NCI-H345 (cell line): ENCODE data around the gene COP1.
"Not testable (repeated sequence)": the region's sequence is repeated elsewhere in the genome, so short reads cannot be mapped to it uniquely, and the experiment has no call there.

Experiments used
- DNase-seq: peaks from one replicate; lab custom pipeline; 2025; lab: John Stamatoyannopoulos, UW

The COP1 gene

DNA sequence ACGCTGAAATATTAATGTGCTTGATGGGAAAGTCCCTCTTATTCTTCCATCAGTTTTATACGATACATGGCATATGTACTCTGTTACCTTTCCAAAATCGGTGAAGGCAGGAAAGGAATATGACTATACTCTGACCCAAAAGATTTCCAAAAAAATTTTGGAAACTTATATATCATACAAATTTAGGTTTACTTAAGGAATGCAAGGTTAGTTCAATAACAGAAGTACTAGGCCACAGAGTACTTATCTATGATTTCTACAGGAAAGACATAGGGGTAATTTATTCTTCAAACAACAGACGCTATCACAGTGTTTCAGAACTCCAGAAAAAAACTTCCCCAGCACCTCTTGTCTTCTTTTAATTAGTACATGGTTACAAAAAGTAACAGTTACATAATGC is 84.8 kb downstream of the COP1 start:
- DNase-seq = no peak

DNA sequence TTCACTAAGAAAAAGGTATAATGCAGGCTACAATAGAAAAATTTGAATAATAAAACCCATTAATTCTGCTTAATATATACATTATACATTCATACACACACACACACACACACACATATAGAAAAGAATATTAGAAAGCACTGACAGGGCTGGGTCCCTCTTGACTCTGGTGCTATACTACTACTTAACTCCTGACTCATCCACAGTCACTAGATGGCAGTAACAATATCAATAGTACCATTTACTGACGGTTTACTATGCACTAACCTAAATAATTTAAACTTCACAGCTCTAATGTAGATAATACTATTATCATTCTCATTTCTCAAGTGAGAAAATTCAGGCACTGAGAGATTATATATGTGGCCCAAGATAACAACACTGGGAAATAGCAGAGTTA is 87.5 kb downstream of the COP1 start:
- DNase-seq = no peak

DNA sequence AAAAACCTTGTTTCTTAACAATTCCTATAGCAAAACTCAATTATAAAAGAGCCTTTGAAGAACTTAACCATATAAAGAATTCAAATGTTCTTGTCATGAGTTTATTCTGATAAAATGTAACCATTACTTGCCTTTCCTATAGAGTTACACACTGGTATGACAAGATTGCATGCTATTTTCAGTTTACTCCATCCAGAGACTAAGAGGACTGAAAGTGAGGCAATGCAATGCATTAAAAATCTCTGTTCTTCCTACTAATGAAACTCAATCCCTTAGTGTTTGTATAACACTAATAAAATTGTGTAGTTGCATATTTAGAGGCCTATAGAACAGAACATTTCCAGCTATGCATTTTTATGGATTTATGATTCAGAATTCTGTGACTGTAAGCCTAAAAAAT is 88.1 kb downstream of the COP1 start:
- no peak for DNase-seq

DNA sequence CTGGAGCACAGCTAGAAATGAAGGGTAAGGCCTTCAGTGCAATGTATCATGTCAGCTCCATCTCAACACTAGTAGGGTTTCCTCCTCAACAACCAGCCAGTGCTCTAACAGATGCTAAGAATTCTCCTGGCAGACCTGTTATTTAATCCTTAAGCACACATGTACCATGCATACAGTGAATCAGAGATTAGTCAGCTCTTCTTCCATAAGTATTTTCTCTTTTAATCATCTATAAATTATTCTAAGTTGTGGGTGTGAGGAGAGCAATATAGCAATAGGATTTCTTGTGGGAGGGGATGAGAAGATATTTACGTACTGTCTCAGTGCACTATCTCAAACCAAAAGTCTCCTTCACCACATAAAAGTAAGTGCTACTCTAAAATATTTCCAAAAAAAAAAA is 95.3 kb downstream of the COP1 start:
- DNase-seq = no peak

DNA sequence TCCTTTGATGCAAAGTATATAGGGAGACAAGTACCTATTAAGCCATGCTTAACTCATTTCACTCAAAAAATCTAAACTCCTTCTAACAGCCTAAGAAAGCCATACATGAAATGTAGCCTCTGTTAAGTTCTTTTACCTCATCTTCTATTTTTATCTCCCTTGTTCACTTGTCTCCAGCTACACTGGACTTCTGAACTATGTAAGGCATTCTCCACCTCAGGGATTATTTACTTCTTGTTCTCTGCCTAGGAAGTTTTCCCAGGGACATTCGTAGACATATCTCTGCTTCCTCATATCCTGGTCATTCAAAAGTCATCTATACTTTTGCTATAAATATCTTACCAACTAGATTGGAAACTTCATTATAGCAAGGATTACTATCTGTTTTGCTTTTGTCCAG is 96.9 kb downstream of the COP1 start:
- no peak for DNase-seq

DNA sequence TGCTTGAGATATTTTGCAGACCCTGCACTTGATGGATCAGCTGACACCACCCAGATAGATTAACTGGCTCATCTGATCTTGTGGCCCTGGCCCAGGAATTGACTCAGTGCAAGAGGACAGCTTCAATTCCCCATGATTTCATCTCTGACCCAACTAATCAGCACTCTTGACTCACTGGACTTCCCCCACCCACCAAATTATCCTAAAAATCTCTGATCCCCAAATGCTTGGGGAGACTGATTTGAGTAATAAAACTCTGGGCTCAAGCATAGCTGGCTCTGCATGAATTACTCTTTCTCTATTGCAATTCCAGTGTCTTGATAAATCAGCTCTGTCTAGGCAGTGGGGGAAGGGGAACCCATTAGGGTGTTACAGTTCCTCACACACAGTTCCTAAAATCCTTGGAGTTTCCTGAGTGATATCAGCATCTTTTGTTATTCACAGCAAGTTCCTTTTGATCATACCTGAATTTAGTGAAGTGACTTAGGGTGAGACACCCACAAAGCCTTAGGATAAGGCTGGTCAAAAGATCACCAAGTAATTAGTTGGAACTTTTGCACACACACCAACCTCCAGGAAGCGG is 104.2 kb downstream of the COP1 start:
- DNase-seq = no peak

DNA sequence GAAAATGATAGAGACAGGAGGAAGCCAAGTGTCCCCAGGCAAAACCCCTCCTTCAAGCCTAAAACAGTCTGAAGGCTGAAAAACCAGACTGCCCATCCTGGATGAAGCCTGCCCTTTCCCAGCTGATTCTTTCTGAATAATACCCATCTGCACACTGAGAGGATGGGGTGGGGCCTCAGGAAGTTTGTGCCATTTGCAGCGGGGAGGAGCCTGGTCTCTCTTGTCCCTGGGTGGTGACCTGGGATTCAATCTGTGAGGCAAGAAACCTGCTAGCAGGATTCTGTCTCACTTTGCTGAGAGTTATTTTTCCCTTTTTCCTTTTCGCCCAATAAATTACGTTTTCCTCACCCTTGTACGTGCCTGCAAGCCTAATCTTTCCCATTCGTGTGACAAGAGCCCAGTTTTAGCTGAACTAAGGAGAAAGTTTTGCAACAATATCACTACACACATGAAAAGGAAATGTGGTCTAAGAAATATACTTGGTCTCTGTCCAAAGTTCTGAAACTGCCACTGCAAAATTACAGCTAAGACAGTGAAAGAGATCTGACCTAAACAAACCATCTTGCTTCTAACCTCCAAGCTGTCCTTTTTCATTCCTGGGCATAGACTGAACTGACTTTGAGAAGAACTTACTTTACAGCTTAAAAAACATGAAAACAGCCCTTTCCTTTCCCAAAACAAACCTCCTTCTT is 105.0 kb downstream of the COP1 start:
- DNase-seq = no peak

DNA sequence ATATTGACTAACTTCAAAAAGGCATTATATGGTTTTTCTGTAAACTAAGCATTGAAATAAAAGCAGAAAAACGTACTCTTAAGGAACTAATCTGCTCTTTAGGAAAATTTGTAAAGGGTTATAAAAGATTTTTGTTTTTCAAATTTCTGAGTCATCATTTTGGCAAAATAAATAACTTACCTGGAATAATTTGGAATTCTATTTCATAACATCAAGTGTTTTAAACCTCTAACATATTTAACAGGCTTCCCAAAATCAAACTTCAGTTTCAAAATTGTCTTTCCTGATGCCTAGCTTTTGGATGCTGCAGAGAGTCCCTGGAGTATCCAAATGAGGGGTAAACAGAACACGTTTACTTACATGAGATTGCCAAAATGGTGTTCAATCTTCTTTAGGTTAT is 108.5 kb downstream of the COP1 start:
- no peak for DNase-seq

DNA sequence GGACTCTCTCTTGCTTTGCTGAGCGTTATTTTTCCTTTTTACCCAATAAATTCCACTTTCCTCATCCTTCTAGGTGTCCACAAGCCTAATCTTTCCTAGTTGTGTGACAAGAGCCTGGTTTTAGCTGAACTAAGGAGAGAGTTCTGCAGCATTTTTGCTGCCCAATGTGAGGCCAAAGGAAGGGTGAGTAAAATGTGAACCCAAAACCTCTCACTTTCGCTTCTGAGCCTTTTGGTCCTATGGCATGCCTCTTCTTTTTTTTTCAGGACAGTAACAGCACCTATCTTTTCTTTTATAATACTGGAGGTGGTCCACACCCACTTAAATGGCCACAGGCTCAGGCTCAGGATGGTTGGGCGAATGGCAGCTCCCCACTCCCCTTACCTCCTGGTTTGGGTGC is 111.1 kb downstream of the COP1 start:
- DNase-seq = no peak

DNA sequence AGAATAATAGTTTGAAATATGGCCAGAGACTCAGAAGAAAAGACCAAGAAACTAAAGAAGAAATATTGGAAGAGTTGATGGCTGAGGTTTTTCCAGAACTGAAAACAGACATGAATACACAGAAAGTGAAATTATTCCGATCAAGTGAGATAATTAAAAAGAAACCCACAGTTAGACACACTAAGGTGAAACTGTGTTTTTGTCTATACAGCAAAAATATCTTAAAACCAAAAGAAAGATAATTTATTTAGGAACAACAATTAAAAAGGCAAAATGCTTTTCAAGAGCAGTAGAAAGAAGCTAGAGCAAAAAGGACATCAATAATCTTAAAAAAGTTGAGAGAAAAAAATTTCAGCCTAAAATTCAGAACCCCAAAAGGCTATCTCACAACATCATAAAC is 116.3 kb downstream of the COP1 start:
- DNase-seq = no peak

DNA sequence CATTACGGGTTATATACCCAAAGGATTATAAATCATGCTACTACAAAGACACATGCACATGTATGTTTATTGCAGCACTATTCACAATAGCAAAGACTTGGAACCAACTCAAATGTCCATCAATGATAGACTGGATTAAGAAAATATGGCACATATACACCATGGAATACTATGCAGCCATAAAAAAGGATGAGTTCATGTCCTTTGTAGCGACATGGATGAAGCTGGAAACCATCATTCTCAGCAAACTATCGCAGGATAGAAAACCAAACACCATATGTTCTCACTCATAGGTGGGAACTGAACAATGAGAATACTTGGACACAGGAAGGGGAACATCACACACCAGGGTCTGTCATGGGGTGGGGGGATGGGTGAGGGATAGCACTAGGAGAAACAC is 119.3 kb downstream of the COP1 start:
- DNase-seq = not testable (repeated sequence)

DNA sequence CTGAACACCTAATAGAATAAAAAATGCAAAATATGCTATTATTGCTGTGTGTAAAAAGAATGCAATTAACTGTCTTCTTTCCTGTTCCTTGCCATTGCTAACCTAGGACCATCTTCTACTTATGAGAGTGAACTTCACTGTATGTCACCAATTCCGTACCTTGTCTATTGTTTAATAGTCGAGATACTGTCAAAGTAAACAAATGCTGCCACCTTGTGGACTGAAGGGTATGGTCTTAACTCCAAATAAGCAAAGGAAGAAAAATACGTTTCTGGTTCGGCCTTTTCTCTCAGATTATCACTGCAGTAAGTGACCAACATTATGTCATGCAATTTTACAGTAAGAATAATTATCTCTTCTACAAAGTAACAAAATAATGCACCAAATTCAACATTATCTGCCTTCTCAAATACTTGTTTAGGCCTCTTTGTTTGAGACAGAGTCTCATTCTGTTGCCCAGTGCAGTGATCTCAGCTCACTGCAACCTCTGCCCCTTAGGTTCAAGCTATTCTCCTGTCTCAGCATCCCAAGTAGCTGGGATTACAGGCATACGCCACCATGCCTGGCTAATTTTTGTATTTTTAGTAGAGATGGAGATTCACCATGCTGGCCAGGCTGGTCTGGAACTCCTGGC is 133.4 kb downstream of the COP1 start:
- DNase-seq = peak; percentile 77

DNA sequence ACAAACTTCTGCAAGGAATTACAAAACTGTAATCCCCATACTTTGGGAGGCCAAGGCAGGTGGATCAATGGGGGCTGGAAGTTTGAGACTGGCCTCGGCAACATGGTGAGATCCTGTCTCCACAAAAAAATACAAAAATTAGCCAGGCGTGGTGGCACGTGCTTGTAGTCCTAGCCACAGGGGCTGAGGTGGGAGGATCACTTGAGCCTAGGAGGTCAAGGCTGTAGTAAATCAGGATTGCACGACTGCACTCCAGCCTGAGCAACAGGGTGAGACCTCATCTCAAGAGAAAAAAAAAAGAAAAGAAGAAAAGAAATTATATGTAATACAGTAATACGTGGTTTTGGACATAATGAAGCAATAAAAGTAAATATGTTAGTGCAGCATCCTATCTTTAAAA is 138.2 kb downstream of the COP1 start:
- no peak for DNase-seq

DNA sequence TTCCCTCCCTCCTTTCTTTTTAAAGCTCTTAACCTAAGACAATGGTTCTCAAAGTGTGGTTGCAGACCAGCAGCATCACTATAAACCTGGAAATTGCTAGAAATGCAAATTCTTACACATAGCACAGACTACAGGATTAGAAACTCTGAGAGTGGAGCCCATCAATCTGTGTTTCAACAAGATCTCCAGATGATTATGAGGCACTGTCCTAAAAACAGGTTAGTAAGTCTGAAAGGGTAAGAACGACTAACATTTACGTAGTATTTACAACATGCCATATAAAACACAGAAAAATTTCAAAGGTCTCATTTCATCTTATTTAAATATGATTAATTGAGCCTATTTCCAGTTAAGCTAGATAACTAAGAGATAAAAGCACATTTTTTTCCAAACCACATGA is 138.8 kb downstream of the COP1 start:
- no peak for DNase-seq

DNA sequence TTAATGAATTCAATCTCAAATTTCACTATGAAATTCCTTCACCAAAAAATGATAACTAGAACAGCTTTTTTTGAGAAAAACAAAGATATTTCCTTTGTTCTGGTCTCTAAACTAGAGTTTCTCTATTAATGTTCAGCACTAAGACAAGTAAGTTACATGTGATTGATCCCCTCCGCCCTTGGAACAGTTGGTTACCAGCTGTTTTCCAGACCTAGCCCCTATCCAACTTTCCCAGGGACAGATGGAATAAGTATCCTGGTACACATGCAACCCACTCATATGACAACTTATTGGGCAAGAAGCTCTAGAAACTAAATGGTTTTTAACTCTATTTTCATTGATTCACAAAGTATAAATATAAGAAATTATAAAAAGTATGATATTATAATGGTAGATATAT is 140.4 kb downstream of the COP1 start:
- no peak for DNase-seq

DNA sequence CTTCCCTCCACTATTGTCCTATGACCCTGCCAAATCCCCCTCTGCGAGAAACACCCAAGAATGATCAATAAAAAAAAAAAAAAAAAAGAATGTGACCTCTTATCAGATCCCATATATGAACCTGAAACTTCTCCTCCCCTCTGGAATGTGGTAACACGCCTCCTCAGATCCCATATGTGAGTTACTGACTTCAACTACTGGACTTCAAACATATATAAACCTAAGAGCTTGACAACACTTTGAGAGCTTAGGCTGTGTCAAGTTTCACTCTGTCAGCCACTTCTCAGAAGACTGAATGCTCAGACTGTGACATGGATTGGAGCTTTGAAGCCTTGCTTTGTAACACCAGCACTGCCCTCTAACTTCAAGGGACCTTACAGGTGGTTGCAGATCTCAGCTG is 148.4 kb downstream of the COP1 start:
- DNase-seq = no peak

DNA sequence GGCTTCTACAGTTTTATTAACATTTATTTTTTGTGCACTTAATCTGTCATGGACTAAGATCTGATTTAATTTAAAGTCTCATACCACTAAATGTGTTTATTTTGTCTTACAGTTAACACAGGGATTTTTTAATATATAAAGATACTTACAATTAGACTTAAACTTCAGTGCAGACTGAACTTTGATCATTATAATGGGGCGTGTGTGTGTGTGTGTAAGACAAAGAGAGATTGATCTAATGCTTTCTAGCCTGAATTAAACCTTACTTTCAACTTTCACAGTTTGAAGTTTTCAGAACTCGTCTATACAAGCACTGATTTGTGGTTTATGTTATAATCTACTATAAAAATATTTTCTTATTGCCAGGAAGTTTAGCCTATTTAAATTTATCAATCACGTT is 150.8 kb downstream of the COP1 start:
- no peak for DNase-seq

DNA sequence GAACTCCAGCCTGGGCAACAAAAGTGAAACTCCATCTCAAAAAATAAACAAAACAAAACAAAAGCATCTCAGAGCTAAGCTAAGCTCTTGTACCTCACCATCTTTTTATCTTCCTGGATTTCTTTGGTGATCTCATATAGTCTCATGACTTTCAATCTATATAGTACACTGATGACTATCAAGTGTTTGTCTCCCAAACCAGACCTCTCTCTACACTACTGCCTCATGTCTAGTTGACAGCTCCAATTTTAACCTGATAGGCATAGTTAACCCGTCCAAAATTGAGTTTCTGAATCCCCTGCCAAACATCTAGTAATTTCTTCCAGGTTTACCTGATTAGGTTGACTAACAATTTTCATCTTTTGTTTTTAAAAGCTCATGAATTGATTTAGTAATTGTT is 151.7 kb downstream of the COP1 start:
- no peak for DNase-seq

DNA sequence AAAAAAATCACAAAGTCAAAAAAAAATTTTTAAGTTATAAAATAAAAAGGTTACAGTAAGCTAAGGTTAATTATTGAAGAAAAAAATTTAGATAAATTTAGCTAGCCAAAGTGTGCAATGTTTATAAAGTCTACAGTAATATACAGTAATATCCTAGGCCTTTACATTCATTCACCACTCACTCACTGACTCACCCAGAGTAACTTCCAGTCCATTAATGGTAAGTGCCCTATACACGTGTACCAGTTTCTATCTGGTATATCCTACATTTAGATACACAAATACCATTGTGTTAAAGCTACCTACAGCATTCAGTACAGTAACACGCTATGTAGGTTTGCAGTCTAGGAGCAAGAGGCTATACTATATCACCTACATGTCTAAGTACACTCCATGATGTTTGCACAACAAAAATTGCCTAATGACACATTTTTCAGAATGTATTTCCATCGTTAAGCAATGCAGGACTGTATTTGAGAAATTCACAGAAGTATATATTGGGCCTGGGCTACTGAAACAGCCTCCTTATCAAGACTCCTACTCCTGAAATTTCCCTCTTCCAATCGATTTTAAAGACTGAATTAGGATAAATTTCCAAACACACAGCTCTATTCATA is 155.1 kb downstream of the COP1 start:
- DNase-seq = no peak

DNA sequence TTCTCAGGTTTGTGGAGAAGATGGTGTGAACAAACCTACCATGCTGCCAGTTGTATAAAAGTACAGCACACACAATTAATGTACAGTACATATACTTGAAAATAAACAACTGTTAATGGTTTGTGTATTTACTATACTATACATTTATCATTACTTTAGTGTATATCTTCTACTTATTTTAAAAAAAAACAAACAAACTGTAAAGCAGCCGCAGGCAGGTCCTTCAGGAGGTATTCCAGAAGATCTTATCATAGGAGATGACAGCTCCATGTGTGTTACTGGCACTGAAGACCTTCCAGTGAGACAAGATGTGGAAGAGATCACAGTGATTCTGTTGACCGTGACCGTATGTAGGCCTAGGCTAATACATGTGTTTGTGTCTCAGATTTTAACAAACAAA is 155.7 kb downstream of the COP1 start:
- DNase-seq = no peak

DNA sequence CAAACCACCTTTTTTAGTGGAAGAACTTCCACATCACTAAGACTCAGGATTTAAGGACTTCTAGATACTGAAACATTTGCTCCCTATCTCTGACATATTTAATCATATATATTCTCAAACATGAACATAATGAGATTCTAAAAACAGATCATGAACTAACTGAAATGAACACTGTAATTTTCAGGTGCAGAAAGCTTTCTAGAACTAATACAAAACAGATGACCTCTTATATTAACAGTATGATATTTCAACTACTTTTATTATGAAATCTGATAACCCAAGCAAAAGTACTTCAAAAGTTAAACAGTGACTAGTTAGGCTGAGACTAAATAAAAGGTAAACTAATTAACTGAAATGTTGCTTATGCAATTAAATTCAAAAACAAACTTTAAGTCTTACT is 157.5 kb downstream of the COP1 start:
- no peak for DNase-seq

DNA sequence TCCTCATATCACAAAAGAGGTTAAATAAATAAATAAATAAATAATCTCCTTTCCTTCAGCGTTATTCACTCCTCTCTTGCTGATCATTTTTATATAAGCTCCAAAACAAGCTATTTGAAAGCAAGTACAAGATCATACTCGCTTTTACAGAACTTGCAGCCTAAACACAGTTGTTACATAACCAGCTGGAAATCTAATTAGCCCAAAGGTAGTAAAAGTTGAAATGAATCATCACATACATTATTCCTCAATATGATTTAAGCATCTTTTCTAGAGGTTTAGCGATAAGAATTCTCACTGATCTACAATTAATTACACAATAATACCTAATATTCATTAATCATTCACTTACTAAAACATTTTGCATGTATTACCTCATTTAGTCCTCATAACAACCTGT is 160.2 kb downstream of the COP1 start:
- no peak for DNase-seq

DNA sequence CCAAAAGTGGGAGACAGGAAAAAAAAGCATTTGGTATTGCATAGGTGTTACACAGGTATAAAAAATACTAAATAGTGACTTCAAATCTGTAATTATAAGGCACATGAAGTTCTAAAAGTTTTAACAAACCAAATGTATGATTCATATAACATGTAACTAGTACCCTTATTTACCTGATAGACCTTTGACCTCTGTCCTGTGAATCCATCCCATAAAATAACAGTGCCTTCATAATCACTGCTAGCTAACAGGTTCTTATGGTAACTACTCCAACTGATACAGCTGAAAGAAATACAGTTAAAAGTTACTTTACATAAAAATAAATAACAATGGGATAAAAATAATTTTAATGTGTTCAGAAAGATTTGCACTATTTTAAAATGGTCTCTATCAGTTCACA is 163.5 kb downstream of the COP1 start:
- no peak for DNase-seq
